Neural cell (in vitro differentiated cells): Measurements from ENCODE around the gene SCO1. TPM values are rescaled to one million over a fixed set of nuclear protein-coding genes. Genes with fewer than 3 reads are reported as not detected.

Experiments used
- H2AFZ ChIP-seq: fragments of 200-600, 300-800 bp; sonication (generic), shearing (Covaris generic); 2 replicates; pipeline ENCODE4 v1.6.0; 2014; ENCODE audit warnings: low read depth, mild to moderate bottlenecking, antibody characterized with exemption, low read length, moderate library complexity
- H3F3A ChIP-seq: fragments of 200-600 bp; shearing (Covaris generic); 2 replicates; pipeline ENCODE4 v1.6.1; 2016; ENCODE audit warnings: mild to moderate bottlenecking, moderate library complexity, mixed read lengths, antibody characterized with exemption, low read length; ENCODE audit not compliant: insufficient read depth, poor library complexity, severe bottlenecking
- H3K27ac ChIP-seq: fragments of 200-600, 300-800 bp; sonication (generic), shearing (Covaris generic); 2 replicates; pipeline ENCODE4 v1.5.1; 2014; ENCODE audit warnings: mild to moderate bottlenecking, low read length, moderate library complexity
- H3K27me3 ChIP-seq: fragments of 300-800, 200-600 bp; sonication (generic), shearing (Covaris generic); 2 replicates; pipeline ENCODE4 v1.6.0; 2014; ENCODE audit warnings: mild to moderate bottlenecking, low read depth, low read length, moderate library complexity; ENCODE audit not compliant: insufficient read depth
- H3K36me3 ChIP-seq: fragments of 300-800, 200-600 bp; sonication (generic), shearing (Covaris generic); 2 replicates; pipeline ENCODE4 v1.5.1; 2014; ENCODE audit warnings: mild to moderate bottlenecking, antibody characterized with exemption, low read length, moderate library complexity; ENCODE audit not compliant: insufficient read depth
- H3K4me2 ChIP-seq: fragments of 300-800, 200-600 bp; sonication (generic), shearing (Covaris generic); 2 replicates; pipeline ENCODE4 v1.6.0; 2014; ENCODE audit warnings: mild to moderate bottlenecking, low read length
- H3K4me3 ChIP-seq: fragments of 300-800, 200-600 bp; sonication (generic), shearing (Covaris generic); 2 replicates; pipeline ENCODE4 v1.5.1; 2014; ENCODE audit warnings: mild to moderate bottlenecking, low read length, moderate library complexity
- H3K79me2 ChIP-seq: fragments of 200-600 bp; shearing (Covaris generic); replicated peaks from 2 replicates; pipeline ENCODE4 v1.6.0; 2014; ENCODE audit warnings: mild to moderate bottlenecking, low read length, moderate library complexity; ENCODE audit not compliant: insufficient read depth
- H3K9ac ChIP-seq: fragments of 300-800, 200-600 bp; sonication (generic), shearing (Covaris generic); 2 replicates; pipeline ENCODE4 v1.6.1; 2016; ENCODE audit warnings: mild to moderate bottlenecking, low read length, mixed read lengths
- H3K9me2 ChIP-seq: fragments of 200-600 bp; shearing (Covaris generic); 2 replicates; pipeline ENCODE4 v1.6.1; 2016; ENCODE audit warnings: mild to moderate bottlenecking, low read length, mixed read lengths; ENCODE audit not compliant: insufficient read depth
- H3K9me3 ChIP-seq: fragments of 200-600, 300-800 bp; sonication (generic), shearing (Covaris generic); 2 replicates; pipeline ENCODE4 v1.6.1; 2016; ENCODE audit warnings: mild to moderate bottlenecking, mixed run types, low read length, moderate library complexity, mixed read lengths
- H4K20me1 ChIP-seq: fragments of 200-600 bp; shearing (Covaris generic); 2 replicates; pipeline ENCODE4 v1.6.1; 2016; ENCODE audit warnings: mild to moderate bottlenecking, mixed run types; ENCODE audit not compliant: insufficient read depth
- CTCF ChIP-seq: fragments of 450-650 bp; IDR thresholded peaks from 2 replicates; pipeline ENCODE4 v1.5.1; 2014; ENCODE audit warnings: antibody characterized with exemption, mild to moderate bottlenecking, moderate library complexity; ENCODE audit not compliant: poor library complexity, severe bottlenecking
- EP300 ChIP-seq: fragments of 450-650 bp; conservative IDR thresholded peaks from 2 replicates; pipeline ENCODE4 v1.6.1; 2014; ENCODE audit warnings: antibody characterized with exemption, mild to moderate bottlenecking, moderate library complexity; ENCODE audit not compliant: poor library complexity, severe bottlenecking
- EZH2 ChIP-seq: fragments of 200-600, 300-800 bp; shearing (Covaris generic), sonication (generic); IDR thresholded peaks from 2 replicates; pipeline ENCODE4 v1.6.1; 2014; ENCODE audit warnings: antibody characterized with exemption, low read length, borderline replicate concordance, mild to moderate bottlenecking; ENCODE audit not compliant: insufficient read depth, poor library complexity, severe bottlenecking
- MXI1 ChIP-seq: fragments of 450-650 bp; conservative IDR thresholded peaks from 2 replicates; pipeline ENCODE4 v1.6.1; 2014; ENCODE audit warnings: antibody characterized with exemption, mild to moderate bottlenecking; ENCODE audit not compliant: poor library complexity, severe bottlenecking
- POLR2AphosphoS5 ChIP-seq: IDR thresholded peaks from 2 replicates; pipeline ENCODE4 v1.6.1; 2012
- RAD21 ChIP-seq: fragments of 450-650 bp; conservative IDR thresholded peaks from 2 replicates; pipeline ENCODE4 v1.6.1; 2014; ENCODE audit warnings: antibody characterized with exemption, mild to moderate bottlenecking, moderate library complexity
- TAF1 ChIP-seq: IDR thresholded peaks from 2 replicates; pipeline ENCODE4 v1.6.1; 2012; ENCODE audit warnings: low read depth
- polyA plus RNA-seq: library from polyadenylated mRNA; depleted of rRNA; stranded (reverse); fragments of >200 nt; gene quantifications from 2 replicates; pipeline ENCODE4 v1.2.3, GENCODE V29; 2014

The SCO1 gene
- polyA plus RNA-seq, 1 donor from 2014 or later: 28.8 TPM

GRCh38 chr17:10729334-10730193 lies 32.2 kb upstream of the SCO1 start, which contains the start of gene TMEM220:
TSS of gene TMEM220 (minus strand) at chr17:10730023. CDS start at chr17:10729851, 172 bp downstream.
- H3K9me3 ChIP-seq: no peaks in the 10 kb centered on the region
- H3K27ac ChIP-seq: no peak within 1 kb of the TSS
- H3K79me2 ChIP-seq: no peaks in the 10 kb centered on the region
- TF ChIP-seq TAF1 (no peak), MXI1 (peak; percentile 17), EZH2 (no peak)
- H3F3A ChIP-seq: no peaks in the 10 kb centered on the region
- no peak within 1 kb of the TSS for H2AFZ ChIP-seq
- no peak within 1 kb of the TSS for H3K4me2 ChIP-seq
- H3K4me3 ChIP-seq: peak within 1 kb of the TSS; percentile 64
- no peaks in the 10 kb centered on the region for H3K36me3 ChIP-seq
- H3K9ac ChIP-seq: peak within 1 kb of the TSS; percentile 36
- H3K9me2 ChIP-seq: no peaks in the 10 kb centered on the region
- H4K20me1 ChIP-seq: no peaks in the 10 kb centered on the region
- H3K27me3 ChIP-seq: peaks cover 10% of the 10 kb centered on the region

- H3K4me3 ChIP-seq: no peak overlapping the region
- no peak overlapping the region for H3K27ac ChIP-seq
- no peak overlapping the region for H3K4me2 ChIP-seq
- H2AFZ ChIP-seq: no peak overlapping the region
- no peak for TF ChIP-seq POLR2AphosphoS5
- no peaks in the 10 kb centered on the region for H3F3A ChIP-seq
- no peak overlapping the region for H3K9ac ChIP-seq
- no peaks in the 10 kb centered on the region for H3K79me2 ChIP-seq
- no peaks in the 10 kb centered on the region for H3K9me3 ChIP-seq
- H3K27me3 ChIP-seq: peaks cover 10% of the 10 kb centered on the region
- no peaks in the 10 kb centered on the region for H4K20me1 ChIP-seq
- no peaks in the 10 kb centered on the region for H3K36me3 ChIP-seq
- H3K9me2 ChIP-seq: no peaks in the 10 kb centered on the region
Measured at GRCh38 chr17:10728331-10728892, 31.1 kb upstream of the SCO1 start.

- H3K27me3 ChIP-seq: peaks cover 10% of the 10 kb centered on the region
Measured at GRCh38 chr17:10727192-10727591, 29.9 kb upstream of the SCO1 start.

More at GRCh38 chr17:10727192-10727591, 29.9 kb upstream of the SCO1 start:
- Histone ChIP-seq H3K9ac (no peak overlapping the region), H3K9me2 (no peaks in the 10 kb centered on the region), H3K79me2 (no peaks in the 10 kb centered on the region), H3K36me3 (no peaks in the 10 kb centered on the region), H3K27ac (no peak overlapping the region), H4K20me1 (no peaks in the 10 kb centered on the region), H3F3A (no peaks in the 10 kb centered on the region), H3K4me2 (no peak overlapping the region), H3K9me3 (no peaks in the 10 kb centered on the region), H3K4me3 (no peak overlapping the region), H2AFZ (no peak overlapping the region)
- no peak for TF ChIP-seq EZH2
- TF ChIP-seq RAD21: no peak
- no peak for TF ChIP-seq EP300
- no peak for TF ChIP-seq CTCF
